Subcutaneous preadipocyte (primary cell): ENCODE data around the gene LPAR1. TPM values are rescaled to one million over a fixed set of nuclear protein-coding genes. Genes with fewer than 3 reads are reported as not detected.

ENCODE experiments used
- small RNA-seq: library from RNA; depleted of rRNA; stranded (forward); fragments of <200 nt; gene quantifications from one replicate; pipeline ENCODE3, GENCODE V24; 2012
- total RNA-seq: library from RNA; depleted of rRNA; stranded (reverse); fragments of >200 nt; gene quantifications from 2 replicates; pipeline ENCODE4 v1.2.3, GENCODE V29; 2012

LPAR1 gene, protein sequence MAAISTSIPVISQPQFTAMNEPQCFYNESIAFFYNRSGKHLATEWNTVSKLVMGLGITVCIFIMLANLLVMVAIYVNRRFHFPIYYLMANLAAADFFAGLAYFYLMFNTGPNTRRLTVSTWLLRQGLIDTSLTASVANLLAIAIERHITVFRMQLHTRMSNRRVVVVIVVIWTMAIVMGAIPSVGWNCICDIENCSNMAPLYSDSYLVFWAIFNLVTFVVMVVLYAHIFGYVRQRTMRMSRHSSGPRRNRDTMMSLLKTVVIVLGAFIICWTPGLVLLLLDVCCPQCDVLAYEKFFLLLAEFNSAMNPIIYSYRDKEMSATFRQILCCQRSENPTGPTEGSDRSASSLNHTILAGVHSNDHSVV
- total RNA-seq: 74.5 and 141 TPM in 2 replicates

GRCh38 chr9:111038331-111039230, at the start of gene LPAR1:
Gene LPAR1 (minus strand): TSS chr9:111038470. CDS start chr9:110972117, 66,353 bp downstream.

Small RNA genes lying within 50 kb of the gene (small RNA-seq; reads per million reads assigned to genes)
- gene RF00019: not detected
- not detected for gene RNU6-432P
